ENCODE data around the gene INSYN1. TPM values are rescaled to one million over a fixed set of nuclear protein-coding genes. Genes with fewer than 3 reads are reported as not detected.

Gene INSYN1
- total and polyA plus RNA-seq, 2 of the 13 experiments (the other 11 are each of a cell fraction or from before 2014, with no cell fraction given), result not detected

DNA sequence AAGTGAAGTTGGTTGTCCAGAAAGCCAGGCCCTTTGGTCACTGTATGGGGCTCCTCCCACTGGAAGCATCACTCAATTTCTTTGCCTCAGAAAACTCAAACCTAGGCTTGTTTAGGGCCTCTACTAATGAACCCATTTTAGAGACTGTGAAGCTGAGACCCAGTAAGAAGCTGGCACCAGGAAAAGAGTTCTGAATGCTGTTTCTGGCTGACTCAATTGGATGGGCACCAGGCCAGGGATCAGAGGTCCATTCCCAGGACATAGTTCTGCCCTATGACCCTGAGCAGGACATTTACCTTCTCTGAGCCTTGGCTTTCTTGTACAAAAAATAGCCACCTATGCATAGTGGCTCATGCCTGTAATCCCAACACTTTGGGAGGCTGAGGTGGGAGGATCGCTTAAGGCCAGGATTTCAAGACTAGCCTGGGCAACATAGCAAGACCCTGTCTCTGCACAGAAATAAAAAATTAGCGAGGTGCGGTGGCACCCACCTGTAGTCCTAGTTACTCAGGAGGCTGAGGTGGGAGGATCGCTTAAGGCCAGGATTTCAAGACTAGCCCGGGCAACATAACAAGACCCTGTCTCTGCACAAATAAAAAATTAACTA is 38.4 kb downstream of the INSYN1 start:
- peaks cover 3 to 14% of the 10 kb centered on the region in 2 experiments; a peak in 4 of 5 replicates for H3K36me3 ChIP-seq (replicated peaks in 1 of 2; ENCODE audit: control insufficient read depth in 1 of 2, insufficient read depth in 2 of 2, low read length in 2 of 2)
- ATAC-seq (no peak), FAIRE-seq (no peak), DNase-seq (ENCODE audit: low spot score) (no peak)
- H3K9ac ChIP-seq (ENCODE audit: insufficient read depth, low read depth, low read length), result no peak overlapping the region
- no peak overlapping the region for H2AFZ ChIP-seq (ENCODE audit: low read length)
- intact Hi-C loops (cut with micrococcal nuclease; ENCODE audit: unreplicated experiment), result no loop called here
- H4K20me1 ChIP-seq (ENCODE audit: insufficient read depth, low read length), result no peaks in the 10 kb centered on the region
- 93% methylated on average over 5 of the region's 5 CpGs for WGBS (ENCODE audit: low lambda C conversion rate)
- BruUV-seq (replicated peaks), result no TSS peak
- CTCF ChIA-PET (ENCODE audit: low intra/inter-chr PET ratio, low total read pairs), result no interaction called here
- no peak overlapping the region for H3K27ac ChIP-seq (ENCODE audit: extremely low read length, insufficient read depth, low read length)
- H3K27me3 ChIP-seq (ENCODE audit: control insufficient read depth in 1 of 2, insufficient read depth in 2 of 2, low read length in 2 of 2), result peaks cover 3% of the 10 kb centered on the region in 2 experiments; a peak in 2 of 5 replicates
- H3K4me1 ChIP-seq (ENCODE audit: insufficient read depth, low read length), result no peaks in the 10 kb centered on the region
- no peaks in the 10 kb centered on the region for H3K79me2 ChIP-seq (ENCODE audit: insufficient read depth, low read length)
- POLR2A ChIA-PET, result no interaction called here
- in situ Hi-C loops (cut with HindIII; ENCODE audit: extremely low pct_ligation_motif_present, low pct_unique_long_range_greater_than_20kb), result no loop called here
- H3K4me2 ChIP-seq (ENCODE audit: low read depth, low read length), result no peak overlapping the region
- no peaks in the 10 kb centered on the region for H3K9me3 ChIP-seq (ENCODE audit: low read length)
- H3K4me3 ChIP-seq (replicated peaks in 1 of 3; ENCODE audit: insufficient read depth in 1 of 3, low read depth in 2 of 3, low read length in 3 of 3), result no peak overlapping the region
- TF ChIP-seq ZNF121 (CRISPR knock-in tag; IDR thresholded peaks at IDR 0.05) (peak; percentile 64), MAZ (IDR thresholded peaks at IDR 0.05; ENCODE audit: borderline replicate concordance, low read depth, low read length) (no peak), MAZ (CRISPR knock-in tag; IDR thresholded peaks at IDR 0.05; ENCODE audit: low read depth) (no peak), GMEB2 (CRISPR knock-in tag; IDR thresholded peaks at IDR 0.05; ENCODE audit: low read depth) (no peak), NR2F6 (IDR thresholded peaks at IDR 0.05) (no peak), NR2F6 (CRISPR knock-in tag; IDR thresholded peaks at IDR 0.05) (no peak), AGO1 (IDR thresholded peaks at IDR 0.05; ENCODE audit: low read depth, low read length, poor library complexity, severe bottlenecking) (no peak), KDM1A (CRISPR knock-in tag; IDR thresholded peaks at IDR 0.05) (0 out of 2 replicates have a peak, but pooled peaks have one; percentile 16), ZNF629 (CRISPR knock-in tag; conservative IDR thresholded peaks at IDR 0.05) (peak; percentile 93), ZMYM3 (CRISPR knock-in tag; IDR thresholded peaks at IDR 0.05) (peak; percentile 73), ZNF343 (CRISPR knock-in tag; IDR thresholded peaks at IDR 0.05) (no peak), ZHX2 (IDR thresholded peaks at IDR 0.05; ENCODE audit: low read depth) (no peak), ZHX2 (CRISPR knock-in tag; IDR thresholded peaks at IDR 0.05; ENCODE audit: borderline replicate concordance) (no peak), ZNF251 (CRISPR knock-in tag; IDR thresholded peaks at IDR 0.05) (no peak), HNF4A (CRISPR knock-in tag; IDR thresholded peaks at IDR 0.05) (peak; percentile 6; the same call in 1 of the 2 replicates), MYPOP (CRISPR knock-in tag; IDR thresholded peaks at IDR 0.05) (no peak)
- TF ChIP-seq, protein P1, sequence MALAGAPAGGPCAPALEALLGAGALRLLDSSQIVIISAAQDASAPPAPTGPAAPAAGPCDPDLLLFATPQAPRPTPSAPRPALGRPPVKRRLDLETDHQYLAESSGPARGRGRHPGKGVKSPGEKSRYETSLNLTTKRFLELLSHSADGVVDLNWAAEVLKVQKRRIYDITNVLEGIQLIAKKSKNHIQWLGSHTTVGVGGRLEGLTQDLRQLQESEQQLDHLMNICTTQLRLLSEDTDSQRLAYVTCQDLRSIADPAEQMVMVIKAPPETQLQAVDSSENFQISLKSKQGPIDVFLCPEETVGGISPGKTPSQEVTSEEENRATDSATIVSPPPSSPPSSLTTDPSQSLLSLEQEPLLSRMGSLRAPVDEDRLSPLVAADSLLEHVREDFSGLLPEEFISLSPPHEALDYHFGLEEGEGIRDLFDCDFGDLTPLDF (CRISPR knock-in tag; IDR thresholded peaks at IDR 0.05), result no peak

Data from HepG2 (cell line).